ENCODE data around the gene DPP6. TPM values are rescaled to one million over a fixed set of nuclear protein-coding genes. Genes with fewer than 3 reads are reported as not detected.

The DPP6 gene
- total RNA-seq, 1 donor from 2014 or later, result not detected

DNA sequence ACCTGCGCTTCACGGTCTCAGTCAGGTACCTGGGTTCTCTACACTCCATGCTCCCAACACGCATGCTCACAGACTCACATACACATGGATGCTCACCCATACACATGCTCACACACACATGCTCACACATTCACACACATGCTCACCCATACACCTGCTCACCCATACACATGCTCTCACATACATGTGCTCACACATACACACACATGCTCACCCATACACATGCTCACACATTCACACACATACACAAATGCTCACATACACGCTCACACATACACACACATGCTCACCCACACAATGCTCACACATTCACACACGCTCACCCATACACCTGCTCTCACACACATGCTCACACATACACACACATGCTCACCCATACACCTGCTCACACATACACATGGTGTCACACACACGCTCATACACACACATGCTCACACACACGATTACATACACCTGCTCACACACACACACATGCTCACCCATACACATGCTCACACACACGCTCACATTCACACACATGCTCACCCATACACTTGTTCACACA, 830.8 kb downstream of the DPP6 start:
- no peak overlapping the region for H3K27ac Mint-ChIP-seq (ENCODE audit: unreplicated experiment)
- peaks cover 8% of the 10 kb centered on the region for H3K36me3 Mint-ChIP-seq (ENCODE audit: unreplicated experiment)
- H3K4me1 Mint-ChIP-seq (ENCODE audit: low read depth, unreplicated experiment), result no peaks in the 10 kb centered on the region
- no peak overlapping the region for H3K4me3 Mint-ChIP-seq (ENCODE audit: unreplicated experiment)
- peaks cover 2% of the 10 kb centered on the region for H3K27me3 Mint-ChIP-seq (ENCODE audit: unreplicated experiment)
- peaks cover 13% of the 10 kb centered on the region for H3K9me3 Mint-ChIP-seq (ENCODE audit: unreplicated experiment)
- TF ChIP-seq, protein P1, sequence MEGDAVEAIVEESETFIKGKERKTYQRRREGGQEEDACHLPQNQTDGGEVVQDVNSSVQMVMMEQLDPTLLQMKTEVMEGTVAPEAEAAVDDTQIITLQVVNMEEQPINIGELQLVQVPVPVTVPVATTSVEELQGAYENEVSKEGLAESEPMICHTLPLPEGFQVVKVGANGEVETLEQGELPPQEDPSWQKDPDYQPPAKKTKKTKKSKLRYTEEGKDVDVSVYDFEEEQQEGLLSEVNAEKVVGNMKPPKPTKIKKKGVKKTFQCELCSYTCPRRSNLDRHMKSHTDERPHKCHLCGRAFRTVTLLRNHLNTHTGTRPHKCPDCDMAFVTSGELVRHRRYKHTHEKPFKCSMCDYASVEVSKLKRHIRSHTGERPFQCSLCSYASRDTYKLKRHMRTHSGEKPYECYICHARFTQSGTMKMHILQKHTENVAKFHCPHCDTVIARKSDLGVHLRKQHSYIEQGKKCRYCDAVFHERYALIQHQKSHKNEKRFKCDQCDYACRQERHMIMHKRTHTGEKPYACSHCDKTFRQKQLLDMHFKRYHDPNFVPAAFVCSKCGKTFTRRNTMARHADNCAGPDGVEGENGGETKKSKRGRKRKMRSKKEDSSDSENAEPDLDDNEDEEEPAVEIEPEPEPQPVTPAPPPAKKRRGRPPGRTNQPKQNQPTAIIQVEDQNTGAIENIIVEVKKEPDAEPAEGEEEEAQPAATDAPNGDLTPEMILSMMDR (IDR thresholded peaks at IDR 0.05; ENCODE audit: partially characterized antibody, unreplicated experiment), result no peak
- DNase-seq, result no peak

DNA sequence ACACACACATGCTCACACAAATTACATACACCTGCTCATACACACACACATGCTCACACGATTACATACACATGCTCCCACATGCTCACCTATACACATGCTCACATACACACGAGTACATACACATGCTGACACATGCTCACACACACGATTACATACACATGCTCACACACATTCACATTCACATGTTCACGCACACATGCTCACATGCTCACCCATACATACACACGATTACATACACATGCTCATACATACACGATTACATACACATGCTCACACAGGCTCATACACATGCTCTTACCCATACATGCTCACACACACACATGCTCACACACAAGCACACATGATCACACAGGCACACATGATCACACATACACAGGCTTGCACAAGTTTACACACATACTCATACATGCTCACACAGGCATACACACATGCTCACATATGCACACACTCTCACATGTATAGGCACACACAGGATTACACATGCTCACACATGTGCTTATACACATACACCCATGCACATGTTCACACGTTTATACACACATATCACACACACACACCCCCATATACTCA, 832.2 kb downstream of the DPP6 start:
- peaks cover 8% of the 10 kb centered on the region for H3K9me3 Mint-ChIP-seq (ENCODE audit: unreplicated experiment)
- H3K4me3 Mint-ChIP-seq (ENCODE audit: unreplicated experiment), result no peak overlapping the region
- H3K4me1 Mint-ChIP-seq (ENCODE audit: low read depth, unreplicated experiment), result no peaks in the 10 kb centered on the region

DNA sequence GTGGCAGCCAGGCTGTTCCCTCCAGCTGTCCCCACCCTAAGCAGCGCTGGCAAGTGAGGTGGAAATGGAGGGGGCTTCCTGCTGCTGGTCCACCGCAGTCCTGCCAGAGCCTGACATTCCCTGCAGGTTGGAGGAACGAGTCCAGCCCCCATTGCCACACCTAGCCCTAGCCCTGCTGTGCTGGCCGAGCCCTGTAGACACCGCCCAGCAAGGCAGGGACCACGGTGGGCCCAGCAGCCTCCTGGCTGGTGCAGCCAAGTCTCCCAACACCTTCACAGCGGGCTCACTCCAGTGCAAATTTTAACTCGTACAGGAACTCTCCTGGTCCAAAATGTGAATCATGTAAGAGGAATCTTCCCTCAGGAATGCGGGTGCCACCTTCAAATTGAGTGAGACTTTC, 834.4 kb downstream of the DPP6 start:
- H3K36me3 Mint-ChIP-seq (ENCODE audit: unreplicated experiment), result peaks cover 8% of the 10 kb centered on the region
- no peak overlapping the region for H3K27ac Mint-ChIP-seq (ENCODE audit: unreplicated experiment)
- H3K4me1 Mint-ChIP-seq (ENCODE audit: low read depth, unreplicated experiment), result no peaks in the 10 kb centered on the region
- no peak overlapping the region for H3K4me3 Mint-ChIP-seq (ENCODE audit: unreplicated experiment)
- peaks cover 6% of the 10 kb centered on the region for H3K9me3 Mint-ChIP-seq (ENCODE audit: unreplicated experiment)
- TF ChIP-seq, protein P1 (IDR thresholded peaks at IDR 0.05; ENCODE audit: partially characterized antibody, unreplicated experiment), result no peak
- H3K27me3 Mint-ChIP-seq (ENCODE audit: unreplicated experiment), result peaks cover 4% of the 10 kb centered on the region
- DNase-seq, result no peak

More for the DNA sequence above, 832.2 kb downstream of the DPP6 start:
- H3K36me3 Mint-ChIP-seq (ENCODE audit: unreplicated experiment), result peaks cover 13% of the 10 kb centered on the region
- peaks cover 4% of the 10 kb centered on the region for H3K27me3 Mint-ChIP-seq (ENCODE audit: unreplicated experiment)
- DNase-seq, result no peak
- TF ChIP-seq, protein P1 (IDR thresholded peaks at IDR 0.05; ENCODE audit: partially characterized antibody, unreplicated experiment), result no peak
- no peak overlapping the region for H3K27ac Mint-ChIP-seq (ENCODE audit: unreplicated experiment)

DNA sequence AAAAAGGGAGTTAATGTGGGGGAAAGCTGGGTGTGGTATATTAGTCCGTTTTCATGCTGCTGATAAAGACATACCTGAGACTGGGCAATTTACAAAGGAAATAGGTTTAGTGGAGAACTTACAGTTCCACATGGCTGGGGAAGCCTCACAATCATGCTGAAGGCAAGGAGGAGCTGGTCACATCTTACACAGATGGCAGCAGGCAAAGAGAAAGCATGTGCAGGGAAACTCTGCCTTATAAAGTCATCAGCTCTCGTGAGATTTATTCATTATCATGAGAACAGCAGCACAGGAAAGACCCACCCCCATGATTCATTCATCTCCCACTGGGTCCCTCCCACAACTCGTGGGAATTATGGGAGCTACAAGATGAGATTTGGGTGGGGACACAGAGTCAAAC, 836.5 kb downstream of the DPP6 start:
- Mint-ChIP-seq H3K9me3 (ENCODE audit: unreplicated experiment) (peaks cover 7% of the 10 kb centered on the region), H3K27ac (ENCODE audit: unreplicated experiment) (no peak overlapping the region), H3K4me3 (ENCODE audit: unreplicated experiment) (no peak overlapping the region), H3K36me3 (ENCODE audit: unreplicated experiment) (peaks cover 8% of the 10 kb centered on the region), H3K27me3 (ENCODE audit: unreplicated experiment) (peaks cover 6% of the 10 kb centered on the region), H3K4me1 (ENCODE audit: low read depth, unreplicated experiment) (no peaks in the 10 kb centered on the region)
- DNase-seq, result no peak
- TF ChIP-seq, protein P1 (IDR thresholded peaks at IDR 0.05; ENCODE audit: partially characterized antibody, unreplicated experiment), result no peak

DNA sequence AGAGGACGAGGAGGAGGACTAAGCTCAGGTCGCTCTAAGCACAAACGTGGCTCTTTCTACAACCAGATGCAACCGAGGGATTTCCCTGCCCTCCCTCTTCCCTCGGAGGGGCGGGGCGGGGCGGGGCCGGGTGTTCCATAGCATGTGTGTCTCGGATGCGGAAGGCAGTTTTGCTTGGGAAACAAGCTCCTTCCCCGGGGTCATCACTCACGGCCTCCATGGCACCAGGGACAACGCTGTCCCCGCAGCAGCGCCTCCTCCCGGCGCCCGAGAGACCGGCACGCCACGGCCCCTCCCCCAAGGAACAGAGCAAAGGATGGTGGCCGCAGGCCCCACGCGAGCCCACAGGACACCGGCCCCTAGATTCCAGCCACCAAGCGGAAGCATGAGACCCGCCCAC, 840.3 kb downstream of the DPP6 start:
- H3K27me3 Mint-ChIP-seq (ENCODE audit: unreplicated experiment), result peaks cover 4% of the 10 kb centered on the region
- peaks cover 4% of the 10 kb centered on the region for H3K36me3 Mint-ChIP-seq (ENCODE audit: unreplicated experiment)
- H3K4me1 Mint-ChIP-seq (ENCODE audit: low read depth, unreplicated experiment), result no peaks in the 10 kb centered on the region
- no peak overlapping the region for H3K27ac Mint-ChIP-seq (ENCODE audit: unreplicated experiment)
- H3K9me3 Mint-ChIP-seq (ENCODE audit: unreplicated experiment), result peaks cover 14% of the 10 kb centered on the region
- TF ChIP-seq, protein P1 (IDR thresholded peaks at IDR 0.05; ENCODE audit: partially characterized antibody, unreplicated experiment), result no peak
- no peak overlapping the region for H3K4me3 Mint-ChIP-seq (ENCODE audit: unreplicated experiment)
- DNase-seq, result no peak

Measured in glutamatergic neuron (in vitro differentiated cells).